Endothelial cell of umbilical vein (primary cell): ENCODE measurements around the gene TRAPPC5.

Experiments
- CTCF ChIP-seq, 2 donors: IDR thresholded peaks; 1 replicate in 1 of 2; 2 replicates in 1 of 2; pipeline ENCODE4 v1.5.1; 2011; ENCODE audit warnings: low read length in 2 of 2, mild to moderate bottlenecking in 2 of 2, moderate library complexity in 2 of 2, control low read depth in 1 of 2, inconsistent platforms in 1 of 2, low read depth in 1 of 2; ENCODE audit not compliant: insufficient read depth in 1 of 2; ENCODE audit errors: extremely low read depth in 1 of 2
- EZH2 ChIP-seq: IDR thresholded peaks from 2 replicates; pipeline ENCODE4 v1.6.1; 2012; ENCODE audit warnings: borderline replicate concordance, low read depth, mild to moderate bottlenecking, moderate library complexity, low read length, inconsistent platforms; ENCODE audit not compliant: severe bottlenecking
- MAX ChIP-seq: IDR thresholded peaks from 2 replicates; pipeline ENCODE4 v1.6.1; 2011; ENCODE audit not compliant: insufficient read depth, insufficient read length
- POLR2A ChIP-seq: IDR thresholded peaks from 2 replicates; pipeline ENCODE4 v1.6.1; 2012; ENCODE audit warnings: low read depth, mild to moderate bottlenecking, control low read depth, low read length
- POLR2AphosphoS5 ChIP-seq: IDR thresholded peaks from 2 replicates; pipeline ENCODE4 v1.6.1; 2012; ENCODE audit warnings: low read depth, mild to moderate bottlenecking, control low read depth, low read length, moderate library complexity; ENCODE audit not compliant: insufficient read depth

- TF ChIP-seq CTCF (IDR thresholded peaks at IDR 0.05; ENCODE audit: extremely low read depth in 1 of 2, insufficient read depth in 1 of 2, low read depth in 1 of 2, low read length in 2 of 2) (no peak), EZH2 (no peak), POLR2AphosphoS5 (no peak), POLR2A (no peak), MAX (no peak)
Observed at GRCh38 chr19:7662657-7663056, 18.0 kb upstream of the TRAPPC5 start.
